HFF-Myc (cell line): Measurements from ENCODE around the gene PCSK6.
A peak's percentile ranks its signal among the peaks of the same experiment; 100 is the strongest.
"Not testable (repeated sequence)": the region's sequence is repeated elsewhere in the genome, so short reads cannot be mapped to it uniquely, and the experiment has no call there.

ENCODE experiments used
- DNase-seq: peaks from one replicate; pipeline ENCODE4 v3.0.0-alpha.2; 2011; ENCODE audit warnings: low read depth; ENCODE audit errors: extremely low read depth
- H3K4me3 ChIP-seq: replicated peaks from 2 replicates; pipeline ENCODE4 v1.5.1; 2011; ENCODE audit warnings: low read depth, mild to moderate bottlenecking, control low read depth, low read length
- TF ChIP-seq, protein P1 (sequence below): IDR thresholded peaks from 2 replicates; pipeline ENCODE4 v1.5.1; 2012; ENCODE audit warnings: mild to moderate bottlenecking, low read depth, low read length, control low read depth; ENCODE audit errors: missing control alignments

PCSK6 gene

DNA sequence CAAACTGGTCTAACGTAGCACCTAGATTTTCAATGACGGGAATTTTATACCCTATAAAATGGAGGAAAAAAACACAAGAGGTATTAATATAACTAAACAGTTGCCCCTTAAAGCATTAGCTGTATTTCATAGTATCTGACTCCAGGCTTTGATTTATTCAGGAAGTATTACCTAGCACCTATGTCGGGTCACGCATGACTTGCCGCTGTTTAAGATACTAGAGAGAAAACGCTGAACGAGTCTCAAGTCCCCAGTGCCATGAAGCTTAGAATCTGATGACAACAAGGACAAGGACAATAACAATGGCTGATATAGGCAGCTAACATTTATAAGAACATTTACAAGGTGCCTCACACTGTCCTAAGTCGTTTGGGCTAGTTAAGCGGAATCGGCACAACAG lies 196.4 kb downstream of the PCSK6 start:
- no peak for DNase-seq
- peak overlapping the region; percentile 95 for H3K4me3 ChIP-seq
- TF ChIP-seq, protein P1, sequence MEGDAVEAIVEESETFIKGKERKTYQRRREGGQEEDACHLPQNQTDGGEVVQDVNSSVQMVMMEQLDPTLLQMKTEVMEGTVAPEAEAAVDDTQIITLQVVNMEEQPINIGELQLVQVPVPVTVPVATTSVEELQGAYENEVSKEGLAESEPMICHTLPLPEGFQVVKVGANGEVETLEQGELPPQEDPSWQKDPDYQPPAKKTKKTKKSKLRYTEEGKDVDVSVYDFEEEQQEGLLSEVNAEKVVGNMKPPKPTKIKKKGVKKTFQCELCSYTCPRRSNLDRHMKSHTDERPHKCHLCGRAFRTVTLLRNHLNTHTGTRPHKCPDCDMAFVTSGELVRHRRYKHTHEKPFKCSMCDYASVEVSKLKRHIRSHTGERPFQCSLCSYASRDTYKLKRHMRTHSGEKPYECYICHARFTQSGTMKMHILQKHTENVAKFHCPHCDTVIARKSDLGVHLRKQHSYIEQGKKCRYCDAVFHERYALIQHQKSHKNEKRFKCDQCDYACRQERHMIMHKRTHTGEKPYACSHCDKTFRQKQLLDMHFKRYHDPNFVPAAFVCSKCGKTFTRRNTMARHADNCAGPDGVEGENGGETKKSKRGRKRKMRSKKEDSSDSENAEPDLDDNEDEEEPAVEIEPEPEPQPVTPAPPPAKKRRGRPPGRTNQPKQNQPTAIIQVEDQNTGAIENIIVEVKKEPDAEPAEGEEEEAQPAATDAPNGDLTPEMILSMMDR: no peak

DNA sequence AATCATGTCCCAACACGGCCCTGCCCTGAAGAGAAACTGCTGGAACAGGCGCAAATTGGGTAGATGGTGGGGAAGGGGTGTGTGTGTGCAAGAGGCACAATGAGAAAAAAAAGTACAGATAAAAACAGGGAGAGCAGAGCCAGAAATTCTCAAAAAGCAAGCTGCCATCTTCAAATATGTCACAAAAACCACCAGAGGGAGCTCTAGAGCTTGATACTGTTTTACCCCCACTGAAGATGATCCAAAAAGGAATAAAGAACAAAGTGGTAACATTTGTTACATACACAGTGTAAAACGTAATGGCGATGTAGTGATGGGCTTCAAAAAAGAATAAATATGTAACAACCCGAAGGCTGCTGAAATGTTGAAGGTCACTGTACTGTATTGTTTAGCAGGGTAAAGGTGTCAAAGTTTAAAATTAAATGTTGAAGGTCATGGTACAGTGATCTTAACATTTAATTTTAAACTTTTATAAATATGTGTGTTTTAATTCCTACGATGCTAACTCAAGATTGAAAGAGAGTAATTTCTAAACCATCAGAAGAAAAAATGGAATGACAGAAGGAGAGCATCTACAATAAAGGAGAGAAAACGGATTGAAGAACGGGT lies 200.5 kb downstream of the PCSK6 start:
- TF ChIP-seq, protein P1: peak; percentile 56
- DNase-seq: no peak
- H3K4me3 ChIP-seq: no peak overlapping the region

DNA sequence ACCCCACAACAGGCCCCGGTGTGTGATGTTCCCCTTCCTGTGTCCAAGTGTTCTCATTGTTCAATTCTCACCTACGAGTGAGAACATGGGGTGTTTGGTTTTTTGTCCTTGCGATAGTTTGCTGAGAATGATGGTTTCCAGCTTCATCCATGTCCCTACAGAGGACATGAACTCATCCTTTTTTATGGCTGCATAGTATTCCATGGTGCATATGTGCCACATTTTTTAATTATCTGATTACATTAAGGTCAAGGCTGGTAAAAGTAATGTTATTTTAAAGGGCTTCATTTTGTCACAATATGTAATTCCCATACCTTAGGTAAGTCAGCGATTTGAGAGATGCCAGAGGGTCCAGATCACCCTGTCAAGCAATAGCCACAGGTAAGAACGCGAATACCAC lies 202.2 kb downstream of the PCSK6 start:
- not testable (repeated sequence) for DNase-seq, H3K4me3 ChIP-seq

DNA sequence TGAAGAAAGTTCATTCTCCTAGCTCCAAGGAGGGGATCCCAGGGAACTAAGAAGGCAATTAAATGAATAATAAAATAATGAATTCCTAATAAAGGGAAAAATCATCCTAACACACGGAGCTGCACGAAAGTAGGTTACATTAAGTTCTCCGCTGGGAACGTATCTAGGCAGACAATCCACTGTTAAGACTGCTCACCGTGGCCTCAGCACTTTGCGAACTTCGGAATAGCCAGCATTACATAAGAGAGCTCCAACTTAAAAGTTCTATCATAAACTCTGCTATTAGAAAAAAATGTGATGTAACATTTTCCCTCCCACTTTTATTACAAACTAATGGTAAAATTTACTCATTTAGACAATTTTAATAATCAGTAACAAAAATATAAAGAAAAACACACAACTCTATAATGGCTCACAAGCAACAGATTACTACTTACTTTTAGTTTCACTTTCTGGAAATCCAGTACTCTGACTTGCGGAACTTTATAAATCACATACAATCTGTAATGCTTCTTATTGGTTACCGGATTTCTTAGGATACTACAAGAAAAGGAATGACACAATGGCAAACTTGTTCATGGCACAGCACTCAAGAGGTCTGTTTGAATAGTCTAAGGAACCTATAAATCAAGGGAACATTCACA lies 202.9 kb downstream of the PCSK6 start:
- TF ChIP-seq, protein P1: no peak
- no peak for DNase-seq
- H3K4me3 ChIP-seq: no peak overlapping the region

DNA sequence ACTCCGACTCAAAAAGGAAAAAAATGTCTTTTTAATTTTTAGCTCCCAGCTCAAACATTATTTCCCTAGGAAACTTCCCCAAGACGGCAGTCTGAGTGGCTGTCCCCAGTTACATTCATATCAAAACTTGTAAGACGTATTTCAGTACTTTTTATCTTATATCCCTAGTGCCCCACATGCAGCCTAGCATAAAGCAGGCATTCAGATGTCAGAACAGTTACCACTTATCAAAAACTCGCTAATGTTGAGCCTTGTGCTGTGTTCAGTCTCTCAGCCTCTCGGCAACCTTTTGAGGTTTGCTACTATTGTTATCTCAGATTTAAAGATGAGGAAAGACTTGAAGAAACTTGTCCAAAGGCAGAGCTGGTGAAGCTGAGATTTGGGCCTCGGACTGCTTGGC lies 205.6 kb downstream of the PCSK6 start:
- no peak for DNase-seq
- no peak overlapping the region for H3K4me3 ChIP-seq
- TF ChIP-seq, protein P1: no peak

DNA sequence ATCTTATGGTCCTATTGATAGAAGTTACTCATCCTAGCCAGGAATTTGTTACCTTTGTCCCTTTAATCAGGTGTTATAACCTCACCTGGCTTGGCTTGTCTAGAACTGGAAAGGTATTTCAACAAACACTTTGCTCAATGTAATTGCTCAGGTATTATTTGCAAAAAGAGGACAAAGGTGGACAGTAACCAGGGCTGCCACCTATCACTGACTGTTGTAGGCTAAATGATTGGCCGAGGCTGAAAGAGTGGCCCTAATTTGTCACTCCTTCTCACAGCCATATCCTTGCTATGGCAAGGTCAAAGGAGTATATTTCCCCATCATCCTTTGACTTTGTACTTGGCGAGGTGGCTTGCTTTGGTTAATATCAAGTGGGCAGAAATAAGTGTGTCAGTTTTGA lies 209.5 kb downstream of the PCSK6 start:
- TF ChIP-seq, protein P1: no peak
- H3K4me3 ChIP-seq: no peak overlapping the region
- no peak for DNase-seq

DNA sequence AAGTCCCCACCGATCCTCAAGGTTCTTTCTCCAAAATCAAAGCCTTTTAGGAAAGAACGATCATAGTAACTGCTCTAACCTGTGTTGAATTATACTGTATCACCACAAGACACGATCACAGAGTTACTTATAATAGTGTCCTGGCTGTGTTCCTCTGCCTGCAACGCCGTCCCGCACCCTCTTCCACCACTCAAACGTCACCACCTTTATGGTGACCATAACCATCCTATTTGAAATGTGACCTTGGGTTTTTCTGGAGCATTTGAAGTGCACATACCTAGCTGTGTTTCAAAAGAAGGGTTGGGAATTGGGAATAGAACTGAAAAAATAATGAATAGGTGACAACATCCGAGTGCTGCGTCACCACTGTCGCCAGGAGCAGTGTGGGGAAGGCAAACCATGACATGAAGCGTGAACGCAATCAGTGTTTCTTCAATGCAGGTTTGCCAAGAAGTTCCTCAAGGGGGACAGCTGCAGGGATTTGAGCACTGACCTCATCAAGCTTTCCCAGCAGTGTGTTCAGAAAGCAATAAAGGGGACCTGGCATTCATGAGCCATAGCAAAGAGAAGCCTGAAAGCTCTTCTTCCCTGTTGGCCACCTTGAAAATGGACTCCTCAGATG lies 211.5 kb downstream of the PCSK6 start:
- TF ChIP-seq, protein P1: no peak
- no peak for DNase-seq
- peak overlapping the region; percentile 98 for H3K4me3 ChIP-seq
